Subcutaneous abdominal adipose tissue (tissue), 5 donors: ENCODE measurements around the gene NDC80.
"Not testable (repeated sequence)": the region's sequence is repeated elsewhere in the genome, so short reads cannot be mapped to it uniquely, and the experiment has no call there.

ENCODE experiments used
- H3K27ac ChIP-seq: one replicate; pipeline ENCODE4 v1.7.0; 2013; ENCODE audit warnings: low read depth, mild to moderate bottlenecking, inconsistent platforms, low read length, moderate library complexity
- H3K27me3 ChIP-seq, 5 donors: one replicate each; pipeline ENCODE4 v1.7.0; 2013; ENCODE audit warnings: low read length in 5 of 5, inconsistent platforms in 1 of 5; ENCODE audit not compliant: control insufficient read depth in 5 of 5, insufficient read depth in 4 of 5
- H3K36me3 ChIP-seq, 5 donors: one replicate each; pipeline ENCODE4 v1.7.0; 2013; ENCODE audit warnings: low read length in 5 of 5; ENCODE audit not compliant: control insufficient read depth in 5 of 5, insufficient read depth in 5 of 5
- H3K4me1 ChIP-seq, 5 donors: one replicate each; pipeline ENCODE4 v1.7.0; 2013; ENCODE audit warnings: low read length in 5 of 5, mild to moderate bottlenecking in 3 of 5, moderate library complexity in 1 of 5; ENCODE audit not compliant: control insufficient read depth in 5 of 5, insufficient read depth in 5 of 5
- H3K4me3 ChIP-seq, 5 donors: one replicate each; pipeline ENCODE4 v1.7.0; 2013; ENCODE audit warnings: low read length in 5 of 5, low read depth in 1 of 5
- H3K9ac ChIP-seq, 5 donors: one replicate each; pipeline ENCODE4 v1.7.0; 2013; ENCODE audit warnings: low read length in 5 of 5, mild to moderate bottlenecking in 4 of 5, moderate library complexity in 3 of 5
- H3K9me3 ChIP-seq, 5 donors: one replicate each; pipeline ENCODE4 v1.7.0; 2013; ENCODE audit warnings: low read length in 5 of 5; ENCODE audit not compliant: control insufficient read depth in 5 of 5
- donor health status: healthy.
- donor health status: healthy.
- donor health status: healthy.
- donor health status: healthy.
- donor health status: healthy.

Gene NDC80

GRCh38 chr18:2536493-2536892 is 34.9 kb upstream of the NDC80 start:
- Histone ChIP-seq H3K27ac (no peak overlapping the region), H3K36me3 (peaks cover 3 to 9% (median 6%) of the 10 kb centered on the region in 5 donors), H3K9ac (no peak overlapping the region), H3K4me3 (no peak overlapping the region), H3K27me3 (no peaks in the 10 kb centered on the region), H3K4me1 (peaks cover 0 to 8% (median 0%) of the 10 kb centered on the region in 5 donors), H3K9me3 (no peaks in the 10 kb centered on the region)

- Histone ChIP-seq H3K4me1 (peaks cover 0 to 8% (median 0%) of the 10 kb centered on the region in 5 donors), H3K27ac (no peak overlapping the region), H3K4me3 (no peak overlapping the region), H3K36me3 (peaks cover 3 to 9% (median 6%) of the 10 kb centered on the region in 5 donors), H3K27me3 (no peaks in the 10 kb centered on the region), H3K9ac (no peak overlapping the region), H3K9me3 (no peaks in the 10 kb centered on the region)
These were observed 34.1 kb upstream of the NDC80 start for GRCh38 chr18:2537296-2537695.

GRCh38 chr18:2538236-2538635 is 33.1 kb upstream of the NDC80 start:
- no peaks in the 10 kb centered on the region for H3K27me3 ChIP-seq
- H3K9me3 ChIP-seq: no peaks in the 10 kb centered on the region
- no peak overlapping the region for H3K9ac ChIP-seq
- peaks cover 0 to 8% (median 0%) of the 10 kb centered on the region in 5 donors for H3K4me1 ChIP-seq
- H3K27ac ChIP-seq: no peak overlapping the region
- H3K4me3 ChIP-seq: no peak overlapping the region
- peaks cover 3 to 9% (median 6%) of the 10 kb centered on the region in 5 donors for H3K36me3 ChIP-seq

- peaks cover 0 to 8% (median 0%) of the 10 kb centered on the region in 5 donors for H3K4me1 ChIP-seq
- no peaks in the 10 kb centered on the region for H3K27me3 ChIP-seq
- H3K4me3 ChIP-seq: no peak overlapping the region
- no peaks in the 10 kb centered on the region for H3K9me3 ChIP-seq
- no peak overlapping the region for H3K27ac ChIP-seq
- peaks cover 3 to 9% (median 6%) of the 10 kb centered on the region in 5 donors for H3K36me3 ChIP-seq
- peak overlapping the region in 1 of 5 donors; percentile 10 for H3K9ac ChIP-seq
These were observed 32.5 kb upstream of the NDC80 start for GRCh38 chr18:2538844-2539243.

GRCh38 chr18:2540575-2540974 is 30.8 kb upstream of the NDC80 start:
- H3K4me1 ChIP-seq: peaks cover 0 to 8% (median 0%) of the 10 kb centered on the region in 5 donors
- no peak overlapping the region for H3K4me3 ChIP-seq
- H3K36me3 ChIP-seq: peaks cover 0 to 10% (median 3%) of the 10 kb centered on the region in 5 donors
- H3K9me3 ChIP-seq: no peaks in the 10 kb centered on the region
- no peaks in the 10 kb centered on the region for H3K27me3 ChIP-seq
- H3K9ac ChIP-seq: no peak overlapping the region
- no peak overlapping the region for H3K27ac ChIP-seq

GRCh38 chr18:2541925-2542563 is 29.3 kb upstream of the NDC80 start:
- not testable (repeated sequence) for H3K27ac ChIP-seq, H3K9ac ChIP-seq, H3K27me3 ChIP-seq, H3K4me3 ChIP-seq, H3K9me3 ChIP-seq, H3K4me1 ChIP-seq
- H3K36me3 ChIP-seq: peaks cover 0 to 10% (median 6%) of the 10 kb centered on the region in 5 donors

GRCh38 chr18:2545155-2545554 is 26.2 kb upstream of the NDC80 start:
- H3K27me3 ChIP-seq: no peaks in the 10 kb centered on the region
- H3K4me1 ChIP-seq: no peaks in the 10 kb centered on the region
- no peak overlapping the region for H3K27ac ChIP-seq
- H3K36me3 ChIP-seq: peaks cover 0 to 18% (median 6%) of the 10 kb centered on the region in 5 donors
- H3K9ac ChIP-seq: no peak overlapping the region
- no peaks in the 10 kb centered on the region for H3K9me3 ChIP-seq
- H3K4me3 ChIP-seq: no peak overlapping the region

GRCh38 chr18:2547477-2548087 is 23.8 kb upstream of the NDC80 start:
- peak overlapping the region in 1 of 5 donors; percentile 18 for H3K9ac ChIP-seq
- no peak overlapping the region for H3K4me3 ChIP-seq
- H3K36me3 ChIP-seq: peaks cover 2 to 18% (median 9%) of the 10 kb centered on the region in 5 donors
- no peaks in the 10 kb centered on the region for H3K27me3 ChIP-seq
- no peaks in the 10 kb centered on the region for H3K9me3 ChIP-seq
- no peaks in the 10 kb centered on the region for H3K4me1 ChIP-seq
- no peak overlapping the region for H3K27ac ChIP-seq

GRCh38 chr18:2549462-2549861 is 21.9 kb upstream of the NDC80 start:
- H3K9ac ChIP-seq: no peak overlapping the region
- H3K9me3 ChIP-seq: no peaks in the 10 kb centered on the region
- no peaks in the 10 kb centered on the region for H3K4me1 ChIP-seq
- H3K4me3 ChIP-seq: no peak overlapping the region
- no peak overlapping the region for H3K27ac ChIP-seq
- peaks cover 2 to 19% (median 9%) of the 10 kb centered on the region in 5 donors for H3K36me3 ChIP-seq
- H3K27me3 ChIP-seq: no peaks in the 10 kb centered on the region

GRCh38 chr18:2551425-2551824 is 19.9 kb upstream of the NDC80 start:
- Histone ChIP-seq H3K27me3 (no peaks in the 10 kb centered on the region), H3K4me3 (no peak overlapping the region), H3K9ac (no peak overlapping the region), H3K4me1 (peaks cover 0 to 7% (median 0%) of the 10 kb centered on the region in 5 donors), H3K9me3 (no peaks in the 10 kb centered on the region), H3K27ac (no peak overlapping the region), H3K36me3 (peaks cover 3 to 20% (median 9%) of the 10 kb centered on the region in 5 donors)
